Measurements from ENCODE around the gene FKBP5.
A peak's percentile ranks its signal among the peaks of the same experiment; 100 is the strongest.

FKBP5 gene

DNA sequence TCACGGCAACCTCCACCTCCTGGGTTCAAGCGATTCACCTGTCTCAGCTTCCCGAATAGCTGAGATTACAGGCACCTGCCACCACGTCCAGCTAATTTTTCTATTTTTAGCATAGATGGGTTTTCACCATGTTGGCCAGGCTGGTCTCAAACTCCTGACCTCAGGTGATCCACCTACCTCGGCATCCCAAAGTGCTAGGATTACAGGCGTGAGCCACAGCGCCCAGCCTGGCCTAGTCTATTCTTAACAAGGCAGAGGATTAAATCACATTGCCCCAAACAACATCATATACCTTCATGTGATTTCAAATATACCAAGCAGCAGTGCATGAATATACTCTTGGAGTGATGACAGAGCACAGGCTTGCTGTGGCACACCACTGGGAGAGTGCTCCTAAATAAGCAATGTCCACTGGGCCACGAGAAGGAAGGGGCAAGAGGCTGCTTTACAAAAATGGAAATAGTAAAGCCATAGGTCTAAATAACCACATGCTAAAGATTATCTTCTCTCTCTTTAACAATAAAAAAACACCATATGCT, 99.4 kb downstream of the FKBP5 start:
- TF ChIP-seq EP300 (IDR thresholded peaks at IDR 0.05; ENCODE audit: borderline replicate concordance): no peak
- TF ChIP-seq TCF12 (IDR thresholded peaks at IDR 0.05; ENCODE audit: low read depth): no peak
- TF ChIP-seq ZBTB7A (IDR thresholded peaks at IDR 0.05; ENCODE audit: low read depth): no peak
- TF ChIP-seq CREB1 (IDR thresholded peaks at IDR 0.05; ENCODE audit: low read depth): no peak
- no peak for TF ChIP-seq TAF1 (IDR thresholded peaks at IDR 0.05; ENCODE audit: low read depth)
- TF ChIP-seq YY1 (IDR thresholded peaks at IDR 0.05; ENCODE audit: low read depth): no peak

DNA sequence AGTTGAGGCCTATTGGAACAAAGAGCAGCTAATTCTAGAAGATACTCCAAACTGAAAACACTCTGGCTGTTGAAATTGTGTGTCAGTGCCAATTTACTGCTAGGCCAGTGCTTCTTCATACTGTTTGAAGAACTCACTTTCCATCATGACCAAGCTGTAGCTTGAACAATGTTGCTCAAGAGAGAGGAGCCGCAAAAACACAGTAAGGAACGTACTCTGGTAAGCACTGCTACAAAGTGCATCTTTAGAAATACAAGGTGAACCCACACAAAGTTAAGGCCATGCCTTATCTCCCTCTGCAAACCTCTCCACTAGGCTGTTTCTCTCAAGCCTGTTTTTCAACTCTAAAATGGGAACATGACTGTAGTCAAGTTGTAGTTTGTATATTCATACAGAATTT, 101.5 kb downstream of the FKBP5 start:
- TF ChIP-seq, protein P1, sequence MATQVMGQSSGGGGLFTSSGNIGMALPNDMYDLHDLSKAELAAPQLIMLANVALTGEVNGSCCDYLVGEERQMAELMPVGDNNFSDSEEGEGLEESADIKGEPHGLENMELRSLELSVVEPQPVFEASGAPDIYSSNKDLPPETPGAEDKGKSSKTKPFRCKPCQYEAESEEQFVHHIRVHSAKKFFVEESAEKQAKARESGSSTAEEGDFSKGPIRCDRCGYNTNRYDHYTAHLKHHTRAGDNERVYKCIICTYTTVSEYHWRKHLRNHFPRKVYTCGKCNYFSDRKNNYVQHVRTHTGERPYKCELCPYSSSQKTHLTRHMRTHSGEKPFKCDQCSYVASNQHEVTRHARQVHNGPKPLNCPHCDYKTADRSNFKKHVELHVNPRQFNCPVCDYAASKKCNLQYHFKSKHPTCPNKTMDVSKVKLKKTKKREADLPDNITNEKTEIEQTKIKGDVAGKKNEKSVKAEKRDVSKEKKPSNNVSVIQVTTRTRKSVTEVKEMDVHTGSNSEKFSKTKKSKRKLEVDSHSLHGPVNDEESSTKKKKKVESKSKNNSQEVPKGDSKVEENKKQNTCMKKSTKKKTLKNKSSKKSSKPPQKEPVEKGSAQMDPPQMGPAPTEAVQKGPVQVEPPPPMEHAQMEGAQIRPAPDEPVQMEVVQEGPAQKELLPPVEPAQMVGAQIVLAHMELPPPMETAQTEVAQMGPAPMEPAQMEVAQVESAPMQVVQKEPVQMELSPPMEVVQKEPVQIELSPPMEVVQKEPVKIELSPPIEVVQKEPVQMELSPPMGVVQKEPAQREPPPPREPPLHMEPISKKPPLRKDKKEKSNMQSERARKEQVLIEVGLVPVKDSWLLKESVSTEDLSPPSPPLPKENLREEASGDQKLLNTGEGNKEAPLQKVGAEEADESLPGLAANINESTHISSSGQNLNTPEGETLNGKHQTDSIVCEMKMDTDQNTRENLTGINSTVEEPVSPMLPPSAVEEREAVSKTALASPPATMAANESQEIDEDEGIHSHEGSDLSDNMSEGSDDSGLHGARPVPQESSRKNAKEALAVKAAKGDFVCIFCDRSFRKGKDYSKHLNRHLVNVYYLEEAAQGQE (IDR thresholded peaks at IDR 0.05; ENCODE audit: low read depth): no peak
- TF ChIP-seq EGR1 (IDR thresholded peaks at IDR 0.05) (no peak), FOXM1 (IDR thresholded peaks at IDR 0.05; ENCODE audit: borderline replicate concordance, low read depth) (no peak), YY1 (IDR thresholded peaks at IDR 0.05; ENCODE audit: low read depth) (no peak), ZBTB7A (IDR thresholded peaks at IDR 0.05; ENCODE audit: low read depth) (no peak), TCF12 (IDR thresholded peaks at IDR 0.05; ENCODE audit: low read depth) (no peak), RAD21 (IDR thresholded peaks at IDR 0.05; ENCODE audit: low read depth) (no peak), CREB1 (IDR thresholded peaks at IDR 0.05; ENCODE audit: low read depth) (no peak), EP300 (IDR thresholded peaks at IDR 0.05; ENCODE audit: borderline replicate concordance) (no peak), TEAD4 (IDR thresholded peaks at IDR 0.05) (no peak), CEBPB (IDR thresholded peaks at IDR 0.05) (no peak)
- TF ChIP-seq, protein P2, sequence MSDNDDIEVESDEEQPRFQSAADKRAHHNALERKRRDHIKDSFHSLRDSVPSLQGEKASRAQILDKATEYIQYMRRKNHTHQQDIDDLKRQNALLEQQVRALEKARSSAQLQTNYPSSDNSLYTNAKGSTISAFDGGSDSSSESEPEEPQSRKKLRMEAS (IDR thresholded peaks at IDR 0.05): no peak
- TF ChIP-seq, protein P3, sequence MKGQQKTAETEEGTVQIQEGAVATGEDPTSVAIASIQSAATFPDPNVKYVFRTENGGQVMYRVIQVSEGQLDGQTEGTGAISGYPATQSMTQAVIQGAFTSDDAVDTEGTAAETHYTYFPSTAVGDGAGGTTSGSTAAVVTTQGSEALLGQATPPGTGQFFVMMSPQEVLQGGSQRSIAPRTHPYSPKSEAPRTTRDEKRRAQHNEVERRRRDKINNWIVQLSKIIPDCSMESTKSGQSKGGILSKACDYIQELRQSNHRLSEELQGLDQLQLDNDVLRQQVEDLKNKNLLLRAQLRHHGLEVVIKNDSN (IDR thresholded peaks at IDR 0.05): no peak

DNA sequence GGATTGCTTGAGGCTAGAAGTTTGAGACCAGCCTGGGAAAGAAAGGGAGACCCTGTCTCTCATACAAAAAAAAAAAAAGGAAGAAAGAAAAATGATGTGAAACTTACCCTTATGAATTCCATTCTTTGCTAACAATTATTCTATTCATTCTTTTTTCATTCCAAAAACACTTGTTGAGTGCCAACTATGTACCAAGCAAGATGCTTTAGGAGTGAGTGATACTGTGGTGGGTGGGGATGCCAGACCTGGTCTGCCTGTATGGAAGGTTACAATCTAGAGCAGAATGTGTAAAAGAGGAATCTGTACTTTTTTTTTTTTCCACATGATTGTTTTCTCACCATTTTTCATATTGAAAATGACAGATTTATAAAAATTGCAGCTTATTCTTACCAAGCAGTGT, 102.2 kb downstream of the FKBP5 start:
- no peak for TF ChIP-seq YY1 (IDR thresholded peaks at IDR 0.05; ENCODE audit: low read depth)
- no peak for TF ChIP-seq ZBTB7A (IDR thresholded peaks at IDR 0.05; ENCODE audit: low read depth)
- TF ChIP-seq RAD21 (IDR thresholded peaks at IDR 0.05; ENCODE audit: low read depth): no peak
- TF ChIP-seq, protein P2 (IDR thresholded peaks at IDR 0.05): no peak
- TF ChIP-seq FOXM1 (IDR thresholded peaks at IDR 0.05; ENCODE audit: borderline replicate concordance, low read depth): no peak
- no peak for TF ChIP-seq TAF1 (IDR thresholded peaks at IDR 0.05; ENCODE audit: low read depth)
- no peak for TF ChIP-seq EP300 (IDR thresholded peaks at IDR 0.05; ENCODE audit: borderline replicate concordance)

DNA sequence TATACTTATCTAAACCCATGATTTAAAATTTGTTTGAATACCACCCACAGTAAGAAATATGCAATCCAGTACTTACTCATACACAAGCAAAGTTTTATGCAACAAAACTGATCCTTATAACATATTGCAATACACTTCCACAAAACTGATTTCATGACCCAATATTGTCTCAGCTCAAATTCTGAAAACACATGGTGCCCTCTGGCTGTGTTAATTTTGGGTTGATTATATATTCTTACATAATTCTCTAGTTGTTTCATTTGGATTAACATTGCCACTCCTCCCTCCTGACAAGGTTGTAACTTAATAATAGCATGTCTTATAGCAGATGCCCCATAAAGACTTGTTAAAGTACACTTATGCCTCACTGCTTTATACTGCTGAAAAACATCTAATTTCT, 103.1 kb downstream of the FKBP5 start:
- no peak for TF ChIP-seq TCF12 (IDR thresholded peaks at IDR 0.05; ENCODE audit: low read depth)
- TF ChIP-seq TEAD4 (IDR thresholded peaks at IDR 0.05): no peak
- TF ChIP-seq EGR1 (IDR thresholded peaks at IDR 0.05): no peak
- TF ChIP-seq EP300 (IDR thresholded peaks at IDR 0.05; ENCODE audit: borderline replicate concordance): no peak
- no peak for TF ChIP-seq FOXM1 (IDR thresholded peaks at IDR 0.05; ENCODE audit: borderline replicate concordance, low read depth)

DNA sequence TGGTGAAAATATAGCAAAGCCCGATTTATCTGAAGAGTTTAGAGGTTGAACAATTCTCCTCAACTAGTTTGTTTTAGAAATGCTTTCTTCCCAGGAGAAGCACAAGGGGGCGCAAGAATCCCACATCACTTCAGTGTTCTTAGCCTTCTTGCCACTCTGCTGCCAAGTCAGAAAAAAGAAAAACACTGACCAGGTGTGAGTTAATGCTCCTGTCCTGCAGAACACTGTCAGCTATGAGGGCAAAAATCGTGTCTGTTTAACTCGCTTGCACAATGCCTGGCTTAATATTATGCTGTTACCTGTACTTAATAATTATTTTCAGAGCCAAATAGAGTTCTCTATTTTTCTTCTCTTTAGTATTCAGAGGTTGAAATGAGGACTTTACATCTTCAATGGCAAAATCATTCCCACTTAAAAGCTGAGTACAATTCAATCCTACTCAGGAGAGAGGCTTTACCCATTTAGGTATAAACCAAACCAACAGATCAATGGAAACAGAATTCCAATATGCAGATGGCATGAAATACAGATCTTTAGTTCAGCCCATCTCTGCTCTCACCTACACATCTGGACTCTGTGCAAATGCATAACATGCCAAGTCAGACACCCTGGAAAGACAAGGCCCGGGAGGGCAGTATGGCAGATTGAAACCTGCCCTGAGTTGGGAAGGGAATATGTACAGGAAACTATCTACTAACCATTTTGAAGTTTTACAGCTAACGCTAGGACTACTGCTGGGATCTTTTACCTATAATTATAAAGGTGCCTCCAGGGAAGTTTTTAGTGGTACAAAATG, 104.6 kb downstream of the FKBP5 start:
- no peak for TF ChIP-seq TCF12 (IDR thresholded peaks at IDR 0.05; ENCODE audit: low read depth)
- TF ChIP-seq, protein P1 (IDR thresholded peaks at IDR 0.05; ENCODE audit: low read depth): no peak
- TF ChIP-seq RAD21 (IDR thresholded peaks at IDR 0.05; ENCODE audit: low read depth): peak; percentile 95
- TF ChIP-seq, protein P3 (IDR thresholded peaks at IDR 0.05): no peak
- peak; percentile 55; the same call in 1 of the 2 replicates for TF ChIP-seq NFIC (IDR thresholded peaks at IDR 0.05)
- no peak for TF ChIP-seq CEBPB (IDR thresholded peaks at IDR 0.05)
- no peak for TF ChIP-seq CREB1 (IDR thresholded peaks at IDR 0.05; ENCODE audit: low read depth)
- TF ChIP-seq FOXM1 (IDR thresholded peaks at IDR 0.05; ENCODE audit: borderline replicate concordance, low read depth): no peak
- no peak for TF ChIP-seq YY1 (IDR thresholded peaks at IDR 0.05; ENCODE audit: low read depth)
- TF ChIP-seq TAF1 (IDR thresholded peaks at IDR 0.05; ENCODE audit: low read depth): no peak
- TF ChIP-seq ZBTB7A (IDR thresholded peaks at IDR 0.05; ENCODE audit: low read depth): no peak
- TF ChIP-seq EP300 (IDR thresholded peaks at IDR 0.05; ENCODE audit: borderline replicate concordance): no peak
- TF ChIP-seq, protein P2 (IDR thresholded peaks at IDR 0.05): 0 out of 2 replicates have a peak, but pooled peaks have one; percentile 16
- TF ChIP-seq TEAD4 (IDR thresholded peaks at IDR 0.05): no peak
- no peak for TF ChIP-seq EGR1 (IDR thresholded peaks at IDR 0.05)

All from Ishikawa (cell line).